NB4 (cell line): ENCODE measurements around the gene MRC2.

Experiments
- CTCF ChIP-seq: IDR thresholded peaks from one replicate; pipeline ENCODE4 v1.5.1; 2012; ENCODE audit warnings: low read depth, low read length
- MAX ChIP-seq: IDR thresholded peaks from 2 replicates; pipeline ENCODE4 v1.6.1; 2011; ENCODE audit warnings: low read depth, low read length
- MYC ChIP-seq: IDR thresholded peaks from 2 replicates; pipeline ENCODE4 v1.6.1; 2011; ENCODE audit warnings: low read depth, low read length
- POLR2A ChIP-seq: IDR thresholded peaks from 2 replicates; pipeline ENCODE4 v1.6.1; 2011; ENCODE audit warnings: mild to moderate bottlenecking; ENCODE audit not compliant: insufficient read length; ENCODE audit errors: extremely low read depth

GRCh38 chr17:62591333-62591732 lies 36.1 kb upstream of the MRC2 start:
- no peak for TF ChIP-seq CTCF
- no peak for TF ChIP-seq POLR2A
- no peak for TF ChIP-seq MYC
- no peak for TF ChIP-seq MAX
